ENCODE data around the gene PIGK.

The PIGK gene

DNA sequence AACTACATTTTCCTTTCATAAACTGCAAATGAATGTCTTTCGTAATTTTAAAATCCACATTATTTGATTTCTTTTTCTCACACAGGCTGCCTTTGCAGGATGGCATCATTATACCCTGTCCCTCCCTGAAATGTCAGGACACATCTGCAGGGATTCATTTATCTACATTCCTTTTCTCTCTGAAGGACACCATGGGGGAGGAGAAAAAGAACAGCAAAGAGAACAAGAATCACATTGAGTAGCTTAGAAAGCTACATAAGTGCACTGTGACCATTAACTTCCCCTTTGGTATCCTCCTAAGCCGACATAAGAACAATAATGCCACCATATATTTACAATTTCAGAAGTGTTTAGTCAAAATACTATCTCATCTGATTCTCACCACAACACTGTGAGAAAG, 129.5 kb downstream of the PIGK start:
- no peak for DNase-seq

DNA sequence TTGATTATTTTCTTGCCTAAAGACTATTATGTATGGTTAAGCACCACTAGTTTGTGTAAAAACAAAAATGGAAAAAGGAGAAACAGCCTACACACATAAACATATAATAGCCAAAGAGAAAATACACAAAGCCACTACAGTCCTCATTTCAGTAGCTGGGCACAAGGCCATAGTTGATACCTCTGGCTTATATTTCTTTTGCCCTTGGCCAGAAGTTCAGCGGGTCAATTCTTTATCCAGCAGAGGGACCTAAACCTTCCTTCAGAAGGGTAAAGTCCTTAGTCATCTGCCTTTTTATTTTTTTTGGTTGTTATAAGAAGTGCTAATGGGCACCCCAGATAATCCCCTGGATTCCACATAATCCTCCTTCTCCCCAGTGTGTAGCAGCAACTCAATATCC, 134.1 kb downstream of the PIGK start:
- no peak for DNase-seq

DNA sequence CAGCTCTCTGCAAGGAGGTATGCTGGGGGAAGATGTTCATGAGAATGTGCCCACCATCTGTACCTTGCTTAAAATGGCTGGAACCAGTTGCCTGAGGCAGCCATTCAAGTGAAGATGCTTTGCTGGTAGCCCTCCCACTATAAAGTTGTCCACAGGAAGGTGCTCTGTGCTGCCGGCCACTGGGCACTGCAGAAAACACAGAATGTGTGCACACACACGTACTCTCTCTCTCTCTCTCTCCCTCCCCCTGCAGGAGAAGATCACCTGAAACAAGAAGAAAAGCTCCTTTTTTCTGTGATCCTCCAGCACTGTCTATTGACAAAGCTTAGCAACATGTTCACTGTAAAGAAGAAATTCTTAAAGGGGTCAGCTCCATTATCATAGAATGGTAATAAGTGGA, 134.8 kb downstream of the PIGK start:
- DNase-seq: no peak

DNA sequence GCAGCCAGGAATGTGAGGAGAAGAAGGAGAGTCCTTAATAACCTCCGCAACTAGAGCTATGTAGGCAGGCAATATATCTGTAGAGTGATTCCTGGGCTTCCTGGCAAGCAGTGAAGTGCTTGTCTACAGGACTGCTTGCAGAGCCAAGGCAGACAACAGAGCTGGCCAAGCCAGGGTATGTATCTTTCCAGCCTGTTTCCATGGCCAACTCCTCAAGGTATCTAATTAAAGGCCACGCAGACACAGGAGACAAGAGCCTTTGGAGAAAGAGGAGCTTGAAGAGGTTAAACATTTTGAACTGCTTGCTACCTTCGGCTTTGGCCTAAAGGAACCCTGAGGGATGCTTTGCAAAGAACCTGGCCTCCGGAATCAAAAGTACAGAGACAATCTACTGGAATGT, 137.4 kb downstream of the PIGK start:
- no peak for DNase-seq

DNA sequence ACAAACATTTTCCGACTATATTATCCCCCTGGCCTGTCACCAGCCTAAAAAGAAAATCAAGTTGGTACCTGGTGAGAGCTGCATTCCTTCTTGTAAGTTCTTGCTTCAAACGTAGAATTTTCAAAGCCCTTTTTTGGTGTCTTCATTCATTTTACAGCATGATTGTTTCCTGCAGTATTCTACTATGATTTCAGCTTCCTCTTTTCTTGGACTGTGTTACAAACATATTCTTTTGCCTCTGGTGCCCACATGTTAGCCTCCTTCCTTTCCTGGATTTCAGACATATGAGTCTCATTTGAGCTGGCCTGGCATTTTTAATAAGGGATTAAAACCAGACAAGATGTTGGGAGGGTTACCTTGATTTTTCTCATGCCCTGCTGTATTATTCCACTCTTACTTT, 142.5 kb downstream of the PIGK start:
- DNase-seq: no peak

DNA sequence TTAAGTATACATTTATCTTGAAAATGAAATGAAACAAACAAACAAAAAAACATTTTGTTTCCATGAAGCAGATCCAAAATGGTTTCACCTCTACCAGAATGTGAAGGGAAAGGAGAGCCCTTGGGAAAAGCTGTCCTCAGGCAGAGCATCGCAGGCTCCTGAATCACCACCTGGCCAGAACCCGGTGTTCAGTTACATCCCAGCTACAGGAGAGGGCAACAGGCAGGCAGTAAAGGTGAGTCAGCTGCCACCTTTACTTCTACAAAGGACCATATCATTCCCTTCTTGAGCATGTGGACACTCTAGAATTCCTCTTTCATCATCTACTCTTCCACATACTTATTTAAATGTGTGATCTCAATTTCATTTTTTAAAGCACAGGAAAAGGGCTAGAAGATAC, 151.2 kb downstream of the PIGK start:
- no peak for DNase-seq

DNA sequence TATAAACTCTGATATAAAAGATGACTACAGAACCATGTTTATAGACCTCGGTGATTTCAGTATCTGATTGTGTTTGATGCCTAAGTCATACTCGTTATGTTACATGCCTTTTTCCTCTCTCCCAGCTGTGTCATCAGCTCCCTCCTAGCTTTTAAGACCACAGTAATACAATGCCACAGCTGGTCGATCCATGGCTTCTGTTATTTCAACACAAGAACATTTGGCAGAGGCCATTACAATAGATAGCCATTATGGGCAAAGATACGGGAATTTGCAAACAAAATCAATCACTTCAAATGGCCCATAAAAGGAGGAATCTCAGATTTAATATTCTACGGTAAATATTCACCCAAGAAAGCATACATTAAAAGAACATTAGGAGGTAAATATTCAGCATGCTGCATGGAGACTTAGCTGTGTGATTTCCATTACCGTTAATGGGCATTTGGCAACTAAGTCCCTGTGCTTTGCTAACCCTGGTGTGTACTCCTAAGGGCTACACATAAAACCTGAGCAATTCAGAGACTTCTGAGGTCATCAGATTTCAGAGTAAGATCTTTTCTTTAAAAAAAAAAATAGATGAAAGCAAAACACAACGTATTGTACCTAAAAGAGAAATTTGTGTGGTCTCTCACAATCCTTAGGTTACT, 153.4 kb downstream of the PIGK start:
- no peak for DNase-seq

DNA sequence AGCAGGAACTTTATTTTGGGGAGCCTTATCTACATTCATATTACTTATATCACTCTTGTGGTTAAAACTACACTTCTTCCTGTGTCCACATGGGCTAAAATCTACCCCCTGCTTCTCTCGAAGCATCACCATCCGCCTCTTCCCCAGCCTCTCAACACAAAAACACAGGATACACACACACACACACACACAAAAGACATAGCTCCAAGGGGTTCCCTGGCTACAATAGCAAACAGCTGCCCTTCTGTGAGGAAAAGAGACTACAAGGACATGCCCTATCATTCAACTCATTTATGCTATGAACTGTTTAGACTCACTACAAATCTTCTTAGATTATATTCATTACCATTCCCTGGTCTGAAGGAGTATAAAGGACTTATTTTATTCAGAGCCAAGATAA, 155.0 kb downstream of the PIGK start:
- no peak for DNase-seq

DNA sequence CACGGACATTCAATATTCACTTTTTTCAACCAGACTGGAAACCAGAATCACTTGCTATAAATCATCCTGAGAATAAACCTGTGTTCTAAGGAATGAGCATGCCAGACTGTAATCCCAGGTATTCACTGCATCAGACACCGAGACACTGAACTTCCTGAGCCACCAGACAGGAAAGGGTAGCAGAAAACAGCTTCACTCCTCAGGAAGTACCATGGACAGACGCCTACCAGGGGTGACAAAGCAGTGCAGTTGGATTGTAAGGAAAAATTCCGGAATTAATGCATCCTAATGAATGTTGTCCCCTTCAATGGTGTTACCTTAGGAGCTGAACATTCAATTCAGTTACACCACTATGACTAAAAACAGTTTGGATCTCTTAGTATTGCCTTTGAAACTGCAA, 156.1 kb downstream of the PIGK start:
- no peak for DNase-seq

DNA sequence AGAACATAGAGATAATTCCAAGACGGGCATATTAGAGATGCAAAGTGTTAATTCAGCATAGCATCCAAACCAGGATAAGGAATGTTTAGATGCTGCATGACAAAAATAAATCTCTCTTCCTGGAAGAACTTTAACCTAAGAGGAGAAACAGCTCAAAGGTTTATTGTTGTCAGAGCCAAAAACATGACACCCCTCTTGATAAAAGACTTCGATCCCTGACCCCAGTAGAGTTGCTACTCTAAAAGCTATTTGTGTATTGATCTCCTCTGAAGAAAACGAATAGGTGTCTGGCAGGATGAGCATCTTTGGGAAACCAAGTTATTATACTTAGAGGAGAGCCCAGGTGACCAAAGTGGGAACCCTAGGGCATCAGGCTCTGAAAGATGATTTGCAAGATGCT, 158.1 kb downstream of the PIGK start:
- no peak for DNase-seq

DNA sequence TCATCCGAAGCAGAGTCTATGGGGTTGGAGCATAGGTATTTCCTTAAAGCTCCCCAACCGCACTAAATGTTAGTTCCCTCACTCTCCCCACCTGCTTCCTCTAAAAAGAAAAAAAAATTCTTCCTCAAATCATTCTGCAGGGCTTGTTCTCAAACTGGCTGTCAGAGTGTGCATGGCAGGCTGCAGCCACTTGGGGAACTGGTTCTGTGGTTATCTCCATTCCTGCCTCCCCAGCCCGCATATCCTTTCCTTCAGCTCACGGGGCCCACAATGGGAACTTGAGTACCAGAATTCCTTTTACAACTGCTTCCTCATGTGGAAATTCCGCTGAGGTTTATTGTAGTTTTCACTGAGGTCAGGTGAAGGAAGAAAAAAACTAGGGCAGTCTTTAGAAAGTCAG, 159.2 kb downstream of the PIGK start:
- DNase-seq: no peak

DNA sequence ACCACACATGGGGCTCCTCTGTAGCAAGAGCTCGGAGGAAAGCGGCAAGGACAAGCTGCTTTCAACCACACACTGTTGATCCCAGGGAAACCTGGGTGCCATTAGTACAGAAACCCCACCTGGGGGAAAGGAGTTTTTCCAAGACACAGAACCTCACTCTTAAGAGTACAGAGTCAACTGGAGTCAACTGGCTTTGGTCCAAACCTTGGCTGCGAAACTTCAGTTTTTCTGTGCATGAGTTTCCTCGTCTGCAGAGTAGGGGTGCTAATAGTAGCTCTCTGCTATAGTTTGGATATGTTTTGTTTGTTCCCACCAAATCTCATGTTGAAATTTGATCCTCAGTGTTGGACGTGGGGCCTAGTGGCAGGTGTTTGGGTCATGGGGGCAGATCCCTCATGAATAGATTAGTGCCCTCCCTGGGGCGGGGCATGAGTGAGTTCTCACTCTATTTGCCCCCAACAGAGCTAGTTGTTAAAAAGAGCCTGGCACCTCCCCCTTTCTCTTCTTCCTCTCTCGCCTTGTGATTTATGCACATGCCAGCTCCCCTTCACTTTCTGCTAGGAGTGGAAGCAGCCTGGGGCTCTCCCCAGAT, 161.1 kb downstream of the PIGK start:
- no peak for DNase-seq

DNA sequence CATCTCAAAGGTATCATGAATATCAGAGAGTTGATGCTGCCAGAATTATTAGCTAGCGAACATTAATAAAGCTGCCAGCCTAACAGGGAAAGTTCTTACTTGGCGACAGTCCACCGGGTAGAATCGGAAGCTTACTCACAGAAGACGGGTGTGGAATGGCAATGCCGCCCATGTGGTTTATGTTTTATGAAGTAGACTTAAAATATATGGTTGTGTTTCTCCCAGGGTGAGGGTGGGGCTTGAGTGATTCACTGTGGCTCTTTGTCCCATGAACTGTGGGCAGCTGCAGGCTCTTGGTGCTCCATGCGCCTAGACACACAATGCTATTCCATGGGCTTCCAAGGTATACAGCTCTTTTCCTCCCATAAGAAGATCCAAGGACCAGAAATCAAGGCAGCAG, 162.7 kb downstream of the PIGK start:
- DNase-seq: no peak

DNA sequence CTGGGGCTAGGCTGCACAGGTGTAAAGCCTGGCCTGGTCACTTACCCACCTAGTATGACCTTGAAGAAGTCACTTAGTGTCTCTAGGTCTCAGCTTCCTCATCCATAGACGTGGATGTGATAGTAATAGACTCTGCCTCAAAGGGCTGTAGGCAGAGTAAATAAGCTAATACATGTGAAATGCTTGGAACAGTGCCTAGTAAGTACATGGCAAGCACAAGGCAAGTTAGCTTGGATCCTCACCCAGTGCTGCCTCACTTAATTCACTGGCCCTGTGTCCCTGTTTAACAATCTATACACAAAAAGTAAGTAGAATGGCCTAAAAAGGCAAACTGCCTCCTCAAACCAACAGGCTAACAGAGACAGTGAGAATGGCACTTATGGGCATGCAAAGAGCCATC, 167.8 kb downstream of the PIGK start:
- DNase-seq: no peak

DNA sequence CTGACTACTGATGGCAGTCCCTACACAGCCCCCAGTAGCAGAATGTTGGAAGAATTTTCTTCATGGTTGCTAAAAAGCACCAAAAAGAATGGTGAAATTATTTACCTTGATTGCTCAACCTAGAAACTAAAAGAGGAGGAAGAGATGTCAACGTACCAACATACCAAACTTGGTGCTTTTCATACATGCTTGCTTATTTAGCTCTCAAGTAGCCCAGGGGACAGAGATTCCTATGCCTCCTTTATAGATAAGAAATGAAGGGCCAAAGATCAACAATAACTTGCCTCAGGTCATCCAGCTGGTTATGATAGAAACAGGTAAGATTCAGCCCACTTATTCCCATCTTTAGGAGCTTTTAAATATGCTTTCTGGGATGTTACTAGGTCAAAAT, 170.6 kb downstream of the PIGK start:
- DNase-seq: no peak

DNA sequence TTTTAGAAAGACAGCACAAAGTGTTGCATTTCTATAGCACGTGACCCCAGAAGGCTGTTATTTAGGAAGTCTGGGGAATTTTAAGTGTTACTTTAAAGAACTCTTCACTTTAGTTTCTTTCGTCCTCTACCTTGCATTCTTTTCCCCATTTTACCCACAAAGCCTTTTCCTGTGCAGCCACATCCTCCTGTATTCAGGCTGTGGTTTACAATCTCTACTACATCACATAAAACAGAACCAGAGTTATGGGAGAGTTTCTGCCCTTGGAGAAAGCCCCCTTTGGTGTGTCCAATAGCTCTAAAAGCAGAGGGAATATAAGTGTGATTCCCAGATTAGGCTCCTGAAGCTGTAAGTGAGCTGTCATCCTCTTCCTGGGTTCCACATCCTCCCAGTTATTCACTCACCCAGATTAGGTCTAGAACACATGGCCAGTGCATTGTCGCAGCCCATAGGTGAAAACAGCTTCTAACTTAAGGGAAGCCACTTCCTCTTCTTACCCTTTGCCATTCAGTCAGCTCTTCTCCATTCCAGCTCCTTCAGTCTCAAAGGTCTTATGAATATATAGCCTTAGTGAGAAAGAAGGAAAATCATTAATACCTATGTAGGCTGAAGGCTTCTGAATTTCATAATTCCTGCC, 171.1 kb downstream of the PIGK start:
- DNase-seq: no peak

DNA sequence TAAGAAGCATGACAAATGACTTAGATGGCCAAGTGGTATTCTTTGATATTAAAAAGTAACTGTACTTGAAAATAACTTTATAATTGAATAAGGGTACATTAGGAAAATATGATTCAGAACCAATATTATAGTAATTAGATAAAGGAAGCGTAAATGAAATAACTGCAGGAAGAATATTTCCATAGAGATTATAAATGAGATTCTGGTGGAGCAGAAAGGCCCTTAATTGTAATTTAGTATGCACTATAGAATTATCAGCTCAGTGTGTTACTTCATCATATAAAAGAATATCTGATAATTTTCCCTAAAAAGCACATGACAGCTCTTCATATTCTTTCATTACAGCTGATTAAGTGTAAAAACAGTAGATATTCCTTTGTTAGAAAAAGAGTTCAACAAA, 171.7 kb downstream of the PIGK start:
- DNase-seq: no peak

DNA sequence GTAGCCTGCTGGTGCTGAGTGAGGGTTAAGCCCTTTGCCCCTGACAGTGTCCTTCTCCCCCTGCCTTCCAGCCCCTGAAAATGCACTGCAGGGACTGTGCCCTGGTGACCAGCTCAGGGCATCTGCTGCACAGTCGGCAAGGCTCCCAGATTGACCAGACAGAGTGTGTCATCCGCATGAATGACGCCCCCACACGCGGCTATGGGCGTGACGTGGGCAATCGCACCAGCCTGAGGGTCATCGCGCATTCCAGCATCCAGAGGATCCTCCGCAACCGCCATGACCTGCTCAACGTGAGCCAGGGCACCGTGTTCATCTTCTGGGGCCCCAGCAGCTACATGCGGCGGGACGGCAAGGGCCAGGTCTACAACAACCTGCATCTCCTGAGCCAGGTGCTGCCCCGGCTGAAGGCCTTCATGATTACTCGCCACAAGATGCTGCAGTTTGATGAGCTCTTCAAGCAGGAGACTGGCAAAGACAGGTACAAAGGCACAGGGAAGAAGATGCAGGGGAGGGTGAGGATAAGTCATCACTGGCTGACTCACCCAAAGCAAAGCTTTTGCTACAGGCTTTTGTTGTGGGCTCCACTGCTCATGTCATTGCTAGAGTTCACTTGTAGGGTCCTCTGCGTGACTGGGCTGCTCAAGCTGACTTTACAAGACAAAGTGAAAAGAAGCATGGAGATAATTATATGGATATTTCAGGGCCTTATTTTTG, 174.9 kb downstream of the PIGK start:
- DNase-seq: no peak

DNA sequence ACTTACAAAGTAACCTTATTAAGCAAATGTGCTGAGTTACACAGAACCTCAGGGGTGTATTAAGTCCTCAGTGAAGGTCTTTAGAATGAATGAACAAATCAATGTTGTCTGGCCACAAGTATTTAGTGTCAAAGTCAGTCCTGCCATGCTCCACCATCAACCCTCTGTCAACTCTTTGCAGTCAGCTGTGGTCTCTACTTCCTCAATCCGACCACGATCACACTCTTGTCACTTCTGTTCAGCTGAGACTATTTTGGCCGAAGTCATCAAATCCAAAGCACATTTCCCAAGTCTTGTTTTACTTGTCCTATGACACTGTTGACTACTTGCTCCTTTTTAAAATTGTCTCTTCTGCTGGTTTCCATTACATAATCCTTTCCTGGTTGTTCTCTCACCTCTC, 178.4 kb downstream of the PIGK start:
- no peak for DNase-seq

DNA sequence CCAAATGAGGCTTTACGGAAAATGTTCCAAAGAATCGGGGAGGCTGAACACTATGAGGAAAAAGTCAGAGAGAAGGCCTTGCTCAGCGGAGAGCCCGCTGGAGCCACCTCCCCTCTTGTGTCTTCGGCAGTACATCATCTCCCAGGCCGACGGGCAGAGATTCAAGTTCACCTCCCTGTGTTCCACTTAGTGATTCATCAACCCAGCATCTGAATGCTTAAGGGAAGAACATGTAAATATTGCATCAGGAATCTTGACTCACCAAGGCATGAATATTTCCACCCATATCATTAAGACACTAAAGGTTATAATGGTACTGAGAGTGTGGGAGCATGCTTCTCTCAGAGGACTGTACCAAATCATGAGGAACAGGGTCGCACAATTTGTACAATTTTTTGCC, 179.5 kb downstream of the PIGK start:
- DNase-seq: no peak

DNA sequence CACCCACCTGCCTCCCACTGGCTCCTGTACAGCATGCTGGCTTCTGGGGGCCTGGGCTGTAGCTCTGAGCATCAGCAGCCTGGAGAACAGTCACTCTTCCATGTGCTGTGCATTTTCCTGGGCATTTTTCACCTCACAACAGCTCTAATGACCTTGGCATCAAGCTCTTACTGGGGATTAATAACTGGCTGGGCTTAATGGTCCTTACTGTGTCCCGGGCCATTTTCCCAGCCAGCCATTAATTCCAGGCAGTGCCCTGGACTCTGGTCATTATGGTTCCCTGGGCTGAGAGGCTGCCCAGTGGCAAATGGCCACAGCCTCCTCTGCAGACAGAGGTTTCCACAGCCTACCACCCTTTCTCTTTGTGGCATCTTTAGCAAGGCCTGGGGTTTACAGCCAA, 180.1 kb downstream of the PIGK start:
- no peak for DNase-seq
